IPS DF 4.7 (cell line): ENCODE measurements around the gene TAP2.

Experiments used
- DNase-seq: peaks from one replicate; pipeline ENCODE4 v3.0.0-alpha.2; 2013; ENCODE audit warnings: low spot score; ENCODE audit errors: extremely low read depth

The TAP2 gene

DNA sequence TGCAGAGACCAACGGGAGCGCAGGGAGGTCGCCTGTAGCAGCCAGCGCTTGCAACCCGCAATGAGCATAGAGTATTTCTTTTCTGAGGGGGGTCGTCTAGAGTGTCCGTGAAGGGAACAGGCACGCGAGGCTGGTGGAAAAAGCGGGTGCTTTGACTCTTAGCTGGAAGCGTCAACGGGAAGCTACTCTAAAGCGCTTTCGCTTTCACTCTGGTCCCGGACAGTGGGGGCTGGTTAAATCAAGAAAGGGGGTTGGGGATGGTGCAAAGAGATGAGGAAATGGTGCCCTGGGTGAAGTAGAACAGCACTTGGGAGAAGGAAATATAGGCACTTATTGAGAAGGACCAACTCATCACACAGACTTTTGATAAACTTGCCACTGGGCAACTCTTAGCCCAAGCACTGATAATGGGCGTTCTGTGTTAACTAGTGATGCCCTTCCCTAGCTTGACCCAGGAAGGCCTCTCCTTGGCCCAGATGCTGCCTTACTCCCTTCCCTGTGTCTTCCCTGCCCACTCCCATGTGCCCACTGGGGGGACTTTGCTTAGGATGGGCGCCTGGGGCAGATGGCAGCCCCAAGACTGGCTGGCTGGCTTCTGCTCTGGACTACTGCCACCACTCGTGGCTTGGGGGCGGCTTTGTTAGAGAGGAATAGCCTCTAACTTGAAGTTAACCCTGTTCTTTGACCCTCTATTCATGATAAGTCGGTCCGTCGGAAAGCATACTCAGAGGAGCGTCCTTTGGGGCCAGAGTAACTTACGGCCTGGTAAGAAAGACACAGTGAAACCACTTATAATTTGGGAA, 16.0 kb upstream of the TAP2 start:
- no peak for DNase-seq

DNA sequence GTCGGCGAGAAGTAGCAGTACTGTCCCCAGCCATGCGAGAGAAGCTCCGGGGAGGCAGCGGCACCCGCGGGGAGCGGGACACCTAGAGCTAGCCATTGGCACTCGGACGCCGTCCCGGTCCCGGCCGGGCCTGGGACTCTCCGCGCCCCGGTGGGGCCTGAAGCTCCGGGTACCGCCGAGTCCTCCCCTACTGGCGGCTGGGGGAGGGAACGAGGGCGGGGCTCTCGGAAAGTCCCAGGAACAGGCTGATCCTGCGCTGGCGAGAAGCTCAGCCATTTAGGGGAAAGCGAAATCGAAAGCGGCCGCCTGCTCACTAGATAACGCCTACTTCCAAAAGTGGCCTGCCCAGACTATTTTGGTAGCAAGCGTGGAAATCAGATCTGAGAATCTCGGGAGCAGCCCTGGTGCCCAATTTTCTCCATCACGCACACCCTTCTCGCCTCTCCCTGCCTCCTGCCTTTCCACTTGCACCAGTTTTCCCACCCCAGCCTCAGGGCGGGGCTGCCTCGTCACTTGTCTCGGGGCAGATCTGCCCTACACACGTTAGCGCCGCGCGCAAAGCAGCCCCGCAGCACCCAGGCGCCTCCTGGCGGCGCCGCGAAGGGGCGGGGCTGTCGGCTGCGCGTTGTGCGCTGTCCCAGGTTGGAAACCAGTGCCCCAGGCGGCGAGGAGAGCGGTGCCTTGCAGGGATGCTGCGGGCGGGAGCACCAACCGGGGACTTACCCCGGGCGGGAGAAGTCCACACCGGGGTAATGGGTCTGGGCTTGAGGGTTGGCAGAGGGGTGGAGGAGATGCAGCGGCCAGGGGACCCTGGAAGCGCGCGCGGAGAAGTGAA, 15.2 kb upstream of the TAP2 start, which contains the start of the genes PSMB9 and TAP1:
Gene PSMB9, plus strand, starts transcription at position 652 of the 835 bp plus-strand sequence. Its CDS starts 38 bp downstream, at position 690.
Gene TAP1, minus strand, starts transcription at position 164 of the 835 bp plus-strand sequence. Its CDS starts 68 bp downstream, at position 96.
- DNase-seq = no peak

DNA sequence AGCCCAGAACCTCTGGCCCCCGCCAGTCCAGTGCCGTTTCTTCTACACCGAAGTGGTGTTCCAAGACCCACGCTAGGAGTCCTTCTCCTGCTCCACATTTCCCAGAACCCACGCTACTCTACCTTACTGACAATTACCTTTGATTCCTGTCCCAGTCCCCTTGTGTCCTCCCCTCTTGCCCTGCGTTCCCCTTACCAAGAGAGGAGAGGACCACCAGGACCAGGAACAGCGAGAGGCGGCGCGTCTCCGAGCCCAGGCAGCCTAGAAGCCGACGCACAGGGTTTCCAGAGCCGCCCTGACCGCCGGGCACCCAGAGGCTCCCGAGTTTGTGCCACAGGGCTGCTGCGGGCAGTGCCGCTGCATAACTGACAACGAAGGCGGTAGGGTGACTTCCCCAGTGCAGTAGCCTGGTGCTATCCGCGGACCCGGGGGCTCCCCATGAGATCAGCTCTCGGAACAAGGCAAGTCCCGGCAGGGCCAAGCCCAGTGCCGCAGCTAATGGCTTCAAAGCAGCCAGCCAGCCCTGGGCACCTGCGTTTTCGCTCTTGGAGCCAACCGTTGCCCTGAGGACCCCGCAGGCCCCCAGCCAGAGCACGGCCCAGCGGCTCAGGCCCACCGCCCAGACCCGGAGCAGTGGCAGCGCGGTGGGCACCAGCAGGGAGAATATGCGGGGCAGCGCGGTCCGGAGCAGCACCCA, 14.5 kb upstream of the TAP2 start:
- DNase-seq = no peak

DNA sequence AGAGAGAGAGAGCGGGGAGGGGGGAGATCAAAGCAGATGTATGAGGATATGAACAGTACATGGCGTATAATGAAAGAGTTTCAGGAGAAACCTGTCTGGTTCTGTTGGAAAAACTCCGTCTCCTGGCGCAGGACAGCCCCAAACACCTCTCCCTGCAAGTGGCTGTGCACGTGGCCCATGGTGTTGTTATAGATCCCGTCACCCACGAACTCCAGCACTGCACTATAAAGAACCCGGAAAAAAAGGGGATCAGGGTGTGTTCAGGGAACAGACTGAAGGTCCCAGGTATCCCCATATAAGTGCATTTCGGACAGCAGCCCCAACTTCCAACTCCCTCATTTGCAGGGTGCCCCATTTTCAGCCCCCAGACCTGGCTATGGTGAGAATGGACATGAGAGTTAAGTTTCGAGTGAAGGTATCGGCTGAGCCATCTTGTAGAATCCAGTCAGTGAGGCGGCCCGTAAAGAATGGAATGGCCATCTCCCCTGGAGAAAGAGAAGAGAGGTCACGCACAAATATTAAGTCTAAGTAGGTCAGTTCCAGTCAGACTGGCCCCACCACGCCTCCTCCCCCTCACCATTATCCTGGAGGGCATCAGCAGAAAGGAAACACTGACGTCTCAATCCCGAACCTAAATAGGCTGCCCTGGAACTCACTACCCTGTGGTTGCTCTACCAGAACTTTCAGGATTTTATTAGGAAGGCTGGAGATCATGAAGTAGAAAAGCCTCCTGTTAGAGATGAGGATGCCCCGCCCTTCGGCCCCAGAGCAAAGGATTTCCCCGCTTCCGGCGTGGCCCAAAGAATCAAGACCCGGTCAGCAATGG, 13.7 kb upstream of the TAP2 start:
- no peak for DNase-seq

GRCh38 chr6:32851025-32851424, 12.5 kb upstream of the TAP2 start:
- DNase-seq = no peak

DNA sequence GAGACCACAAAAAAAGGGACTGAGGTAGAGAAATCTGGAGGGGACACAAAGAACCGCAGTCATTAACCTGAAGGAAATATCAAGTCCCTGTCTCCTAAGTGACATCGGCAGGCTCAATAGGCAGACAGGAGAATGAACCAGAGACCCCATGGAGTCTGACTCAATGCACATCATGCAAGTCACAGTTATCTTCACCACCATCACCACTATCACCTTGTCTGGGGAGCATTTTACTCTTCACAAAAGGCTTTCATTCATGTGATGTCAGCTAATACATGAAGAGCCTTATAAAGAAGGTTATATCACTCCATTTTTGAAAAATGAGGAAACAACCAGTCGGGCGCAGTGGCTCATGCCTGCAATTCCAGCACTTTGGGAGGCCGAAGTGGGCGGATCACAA, 10.6 kb upstream of the TAP2 start:
- no peak for DNase-seq

GRCh38 chr6:32847795-32848194, 9.3 kb upstream of the TAP2 start:
- no peak for DNase-seq

- no peak for DNase-seq
Observed at GRCh38 chr6:32847004-32847403, 8.5 kb upstream of the TAP2 start.

DNA sequence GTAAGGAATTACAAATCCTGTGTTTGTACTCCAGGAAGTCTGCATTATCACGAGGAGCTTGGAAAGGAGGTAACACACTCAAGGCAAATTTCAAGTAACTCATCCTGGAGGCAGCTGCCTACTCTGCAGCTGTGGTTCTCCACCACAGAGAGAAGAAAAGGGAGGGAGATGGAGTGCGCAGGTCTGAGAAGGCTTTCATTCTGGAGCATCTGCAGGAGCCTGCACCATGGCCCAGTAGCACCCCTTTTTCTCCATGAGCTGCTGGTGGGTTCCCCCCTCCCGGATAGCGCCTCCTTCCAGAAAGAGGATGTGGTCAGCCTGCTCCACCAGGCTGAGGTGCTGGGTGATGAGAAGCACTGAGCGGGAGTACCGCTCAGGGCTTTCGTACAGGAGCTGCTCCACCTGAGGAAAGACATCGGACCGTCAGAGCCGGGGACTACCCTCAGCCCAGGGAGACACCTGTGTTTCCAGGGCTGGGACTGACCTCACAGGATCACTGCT, 6.9 kb upstream of the TAP2 start:
- no peak for DNase-seq

DNA sequence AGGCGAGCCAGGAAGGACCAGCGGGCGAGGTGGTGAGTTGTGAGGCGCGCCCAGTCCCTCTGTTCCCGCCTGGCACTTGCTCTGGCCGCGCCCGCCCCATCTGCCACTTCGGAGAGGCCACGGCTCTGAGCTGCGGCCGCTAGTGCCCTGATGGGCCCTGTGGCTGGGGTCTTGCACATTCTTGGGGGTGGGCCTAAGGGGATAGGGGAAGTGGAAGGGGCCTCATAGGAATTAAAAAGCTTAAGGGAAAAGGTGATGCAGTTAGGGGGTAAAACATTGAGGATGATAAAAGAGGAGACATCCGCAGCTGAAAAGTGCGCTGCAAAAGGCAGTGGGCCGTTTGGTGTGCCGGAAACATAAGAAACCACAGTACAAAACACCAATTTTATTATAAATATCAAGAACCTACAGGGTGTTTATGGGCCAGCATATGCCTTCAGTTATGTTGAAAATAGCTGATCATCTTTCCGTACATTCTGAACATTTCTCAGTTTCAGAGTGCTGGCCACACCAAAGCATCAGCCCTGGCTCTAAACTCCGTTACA, 6.4 kb upstream of the TAP2 start:
- no peak for DNase-seq

DNA sequence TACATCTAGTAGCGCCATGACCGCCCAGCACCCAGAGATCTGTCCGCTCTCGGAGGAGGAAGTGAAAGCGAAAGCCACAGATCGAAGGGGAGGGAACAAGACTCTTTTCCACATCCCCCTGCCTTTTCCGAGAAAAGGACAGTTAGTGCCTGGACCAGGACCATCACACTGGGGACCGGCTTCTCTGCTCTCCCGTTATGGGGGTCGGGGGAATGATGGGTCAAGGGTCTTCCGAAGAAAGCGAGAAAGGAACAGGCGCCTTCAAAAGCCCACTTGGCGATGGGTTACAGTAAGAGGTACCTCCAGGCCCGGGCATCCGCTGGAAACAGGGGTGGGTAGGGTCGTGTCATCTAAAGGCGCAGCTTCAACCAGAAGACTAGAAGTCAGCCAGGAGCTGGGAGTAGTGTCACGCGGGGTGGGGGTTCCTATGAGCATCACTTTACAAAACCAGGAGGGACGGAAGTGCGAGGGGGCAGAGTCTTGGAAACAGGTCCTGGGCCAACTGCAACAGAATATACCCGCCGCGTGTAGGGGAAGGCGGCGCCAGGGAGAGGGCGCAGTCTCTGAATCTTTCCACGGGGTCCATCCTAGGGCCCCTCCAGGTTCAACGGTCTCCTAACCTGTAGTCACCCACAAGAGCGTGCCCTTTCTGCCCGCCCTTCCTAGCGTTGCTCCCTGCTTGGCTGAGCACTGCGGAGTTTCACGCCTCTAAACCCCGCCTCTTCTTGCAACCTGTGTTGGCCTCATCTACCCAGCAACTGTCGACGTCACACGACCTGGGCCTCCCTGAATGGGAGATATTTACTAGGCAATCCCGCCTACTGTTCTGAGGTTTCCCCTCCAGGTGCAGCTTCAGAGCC, 5.7 kb upstream of the TAP2 start, which contains the start of gene PSMB8:
Gene PSMB8, minus strand, starts transcription at position 69 of the 860 bp plus-strand sequence. Its CDS starts 51 bp downstream, at position 18.
- DNase-seq = peak; percentile 95

DNA sequence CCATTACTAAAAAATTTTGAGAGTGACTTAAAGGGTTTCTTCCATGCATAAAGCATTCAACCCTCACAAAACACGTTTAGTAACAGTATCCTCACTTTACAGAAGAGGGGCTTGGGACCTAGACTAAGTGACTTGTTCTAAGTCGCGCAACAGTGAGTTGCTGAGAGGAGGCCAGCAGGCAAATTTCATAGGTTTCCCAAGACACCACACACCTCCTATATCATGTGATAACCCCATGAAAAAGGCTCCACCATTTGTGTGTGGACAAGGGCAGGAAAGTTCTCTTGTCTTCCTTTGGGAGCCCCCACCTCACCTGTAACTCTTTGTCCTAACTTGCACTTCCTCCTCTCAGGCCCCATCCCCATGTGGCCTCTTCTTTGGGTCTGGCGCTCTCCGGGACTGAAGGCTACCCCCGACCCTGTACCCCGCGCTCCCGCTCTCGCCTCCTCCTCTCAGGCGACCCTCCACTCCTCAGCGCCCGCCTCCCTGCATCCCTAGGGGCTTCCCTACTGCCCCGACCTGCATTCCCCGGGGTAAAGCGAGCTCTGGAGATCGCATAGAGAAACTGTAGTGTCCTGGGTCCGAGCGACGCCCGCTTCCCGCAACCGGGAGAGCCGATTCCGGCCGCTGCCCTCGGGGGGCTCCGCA, 4.9 kb upstream of the TAP2 start:
- no peak for DNase-seq

DNA sequence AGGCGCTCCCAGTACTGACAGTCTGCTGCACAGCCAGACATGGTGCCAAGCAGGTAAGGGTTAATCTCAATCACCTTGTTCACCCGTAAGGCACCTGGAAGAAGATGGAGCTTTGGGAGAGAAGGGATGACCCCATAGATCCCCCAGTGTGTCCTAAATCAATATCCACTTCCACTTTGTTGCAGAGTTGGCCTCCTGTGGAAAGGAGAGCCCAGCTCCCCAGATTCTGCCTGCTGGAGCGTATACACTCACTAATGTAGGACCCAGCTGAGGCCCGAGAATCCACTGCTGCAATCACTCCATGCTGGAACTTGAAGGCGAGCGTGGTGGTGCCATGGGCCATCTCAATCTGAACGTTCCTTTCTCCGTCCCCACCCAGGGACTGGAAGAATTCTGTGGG, 4.2 kb upstream of the TAP2 start:
- DNase-seq = no peak

GRCh38 chr6:32842021-32842650, 3.6 kb upstream of the TAP2 start:
- no peak for DNase-seq

DNA sequence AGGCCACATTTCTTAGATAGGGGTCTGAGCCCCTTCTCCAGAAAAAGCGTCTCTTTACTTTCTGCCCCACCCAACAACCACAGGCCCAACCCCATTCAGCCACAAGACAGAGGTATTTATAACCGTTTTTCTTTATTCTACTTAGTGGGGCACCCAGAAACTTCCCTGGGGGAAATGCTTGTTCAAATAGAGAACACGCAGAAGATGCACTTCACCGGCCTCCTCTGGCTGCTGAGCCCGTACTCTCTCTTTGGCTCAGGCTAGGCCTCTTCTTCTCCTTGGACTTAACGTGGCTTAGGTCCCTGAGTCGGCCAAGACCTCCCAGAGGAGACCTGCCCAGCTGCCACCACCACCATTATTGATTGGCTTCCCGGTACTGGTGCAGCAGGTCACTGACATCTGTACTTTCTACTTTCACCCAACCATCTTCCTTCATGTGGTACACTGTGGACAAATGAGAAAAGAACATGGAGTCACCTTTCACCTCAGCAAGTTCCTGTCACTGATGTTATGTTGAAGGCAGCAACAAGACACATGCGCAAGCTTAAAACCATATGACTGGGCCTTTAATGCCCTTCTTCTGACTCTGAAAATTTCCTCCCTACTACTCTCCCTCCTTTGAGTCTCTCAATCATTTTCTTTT, 2.2 kb upstream of the TAP2 start:
- DNase-seq = no peak

- DNase-seq = no peak
Observed at GRCh38 chr6:32839356-32839755, 817 bp upstream of the TAP2 start.

DNA sequence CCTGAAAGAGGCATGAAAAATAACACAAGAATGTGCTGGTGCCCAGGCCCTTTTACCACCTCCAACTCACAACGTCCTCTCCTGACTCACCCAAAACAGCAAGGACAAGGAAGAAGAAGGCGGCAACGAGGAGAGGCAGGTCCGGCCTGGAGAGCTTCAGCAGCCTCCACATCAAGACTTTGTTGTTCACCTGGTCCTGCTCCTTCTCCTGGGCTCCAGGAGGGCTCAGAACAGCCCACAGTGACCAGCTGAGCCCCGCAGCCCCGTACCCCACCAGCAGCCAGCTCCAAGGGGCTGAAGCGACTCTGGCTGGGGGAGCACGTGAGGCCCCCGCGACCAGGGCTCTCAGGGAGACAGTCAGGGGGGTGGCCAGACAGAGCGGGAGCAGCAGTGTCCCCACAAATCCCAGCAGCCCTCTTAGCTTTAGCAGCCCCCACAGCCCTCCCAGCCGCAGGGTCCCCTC, 857 bp downstream of the TAP2 start:
- DNase-seq = no peak

GRCh38 chr6:32836873-32837272, 1.7 kb downstream of the TAP2 start:
- DNase-seq = no peak
